ENCODE data around the gene CSTF1.

DNA sequence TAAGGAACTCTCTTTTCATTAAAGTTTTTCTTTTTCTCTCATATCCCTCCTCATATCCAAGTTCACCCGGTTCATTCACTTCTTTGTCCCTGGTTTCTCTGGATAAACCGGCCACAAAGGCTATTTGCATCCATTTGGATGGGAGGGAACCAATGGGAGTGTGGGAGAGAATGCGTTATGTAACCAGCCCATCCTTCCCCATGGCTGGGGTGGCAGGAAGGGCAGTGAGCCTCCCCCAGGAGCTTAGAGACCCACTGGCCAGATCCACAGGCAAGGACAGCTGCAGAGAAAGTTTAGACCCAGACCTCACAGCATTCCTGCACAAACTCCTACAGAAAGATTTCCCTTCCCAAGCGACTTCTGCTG lies 30.4 kb downstream of the CSTF1 start:
- TF ChIP-seq, protein P1, sequence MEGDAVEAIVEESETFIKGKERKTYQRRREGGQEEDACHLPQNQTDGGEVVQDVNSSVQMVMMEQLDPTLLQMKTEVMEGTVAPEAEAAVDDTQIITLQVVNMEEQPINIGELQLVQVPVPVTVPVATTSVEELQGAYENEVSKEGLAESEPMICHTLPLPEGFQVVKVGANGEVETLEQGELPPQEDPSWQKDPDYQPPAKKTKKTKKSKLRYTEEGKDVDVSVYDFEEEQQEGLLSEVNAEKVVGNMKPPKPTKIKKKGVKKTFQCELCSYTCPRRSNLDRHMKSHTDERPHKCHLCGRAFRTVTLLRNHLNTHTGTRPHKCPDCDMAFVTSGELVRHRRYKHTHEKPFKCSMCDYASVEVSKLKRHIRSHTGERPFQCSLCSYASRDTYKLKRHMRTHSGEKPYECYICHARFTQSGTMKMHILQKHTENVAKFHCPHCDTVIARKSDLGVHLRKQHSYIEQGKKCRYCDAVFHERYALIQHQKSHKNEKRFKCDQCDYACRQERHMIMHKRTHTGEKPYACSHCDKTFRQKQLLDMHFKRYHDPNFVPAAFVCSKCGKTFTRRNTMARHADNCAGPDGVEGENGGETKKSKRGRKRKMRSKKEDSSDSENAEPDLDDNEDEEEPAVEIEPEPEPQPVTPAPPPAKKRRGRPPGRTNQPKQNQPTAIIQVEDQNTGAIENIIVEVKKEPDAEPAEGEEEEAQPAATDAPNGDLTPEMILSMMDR (IDR thresholded peaks at IDR 0.05): no peak
- no peak for TF ChIP-seq POLR2A (IDR thresholded peaks at IDR 0.05)
- TF ChIP-seq EP300 (IDR thresholded peaks at IDR 0.05): no peak

Measured in tibial nerve (tissue), 4 donors.